ENCODE data around the gene MATN3.
A peak's percentile ranks its signal among the peaks of the same experiment; 100 is the strongest.
"Not testable (repeated sequence)": the region's sequence is repeated elsewhere in the genome, so short reads cannot be mapped to it uniquely, and the experiment has no call there.

MATN3 gene

DNA sequence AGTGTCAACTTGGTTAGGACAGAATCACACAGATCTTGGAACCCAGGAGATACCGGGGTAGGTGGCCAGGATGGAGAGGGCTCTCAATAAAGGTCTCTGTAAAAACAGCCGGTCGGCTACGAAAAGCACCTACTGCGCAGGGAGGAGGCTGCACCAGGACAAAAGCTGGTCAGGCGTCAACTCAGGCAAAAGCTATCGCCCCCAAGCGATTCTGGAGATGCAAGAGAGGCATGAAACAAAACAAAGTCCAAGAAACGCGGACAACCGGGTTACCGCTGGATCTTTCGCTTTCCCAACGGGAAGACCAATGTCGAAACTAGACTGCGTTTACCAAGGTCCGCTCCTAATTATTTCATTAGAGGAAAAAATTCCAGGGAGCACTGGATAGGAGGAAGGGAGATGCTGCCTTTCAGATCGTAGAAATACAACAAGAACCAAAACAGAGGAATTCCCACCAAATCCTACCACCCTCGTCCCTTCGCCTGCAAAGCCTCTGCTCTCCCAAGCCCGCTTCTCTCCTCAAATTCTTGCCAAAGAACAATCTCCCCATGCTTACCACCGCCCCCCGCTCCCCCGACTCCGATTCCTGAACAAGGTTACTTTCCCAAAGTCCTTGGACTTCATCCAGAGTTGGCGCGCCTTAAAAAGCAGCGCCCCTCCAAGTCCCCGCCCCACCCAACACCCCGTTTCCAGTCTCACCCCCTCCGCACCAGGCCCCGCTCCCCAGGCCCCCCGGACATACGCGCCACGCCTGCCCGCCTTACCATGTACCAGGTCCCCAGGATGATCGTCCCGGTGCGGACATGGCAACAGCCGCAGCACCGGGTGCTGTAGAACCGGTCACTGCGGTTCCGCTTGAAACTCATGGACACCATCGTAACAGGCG lies 38.4 kb upstream of the MATN3 start:
- Histone ChIP-seq H3K36me3 (ENCODE audit: control insufficient read depth in 2 of 2, insufficient read depth in 2 of 2, low read length in 2 of 2) (no peaks in the 10 kb centered on the region), H3K4me3 (ENCODE audit: low read length in 2 of 2) (peak overlapping the region; percentile 93 to 97), H3K9me3 (ENCODE audit: control insufficient read depth in 2 of 2, low read length in 2 of 2) (no peaks in the 10 kb centered on the region), H3K27me3 (ENCODE audit: control insufficient read depth in 1 of 2, insufficient read depth in 2 of 2, low read length in 2 of 2) (no peaks in the 10 kb centered on the region), H3K27ac (ENCODE audit: low read length) (peak overlapping the region; percentile 99), H3K4me1 (ENCODE audit: control insufficient read depth, insufficient read depth, low read length) (peaks cover 8% of the 10 kb centered on the region), H3K9ac (ENCODE audit: low read length in 2 of 2) (peak overlapping the region; percentile 98 to 99)

DNA sequence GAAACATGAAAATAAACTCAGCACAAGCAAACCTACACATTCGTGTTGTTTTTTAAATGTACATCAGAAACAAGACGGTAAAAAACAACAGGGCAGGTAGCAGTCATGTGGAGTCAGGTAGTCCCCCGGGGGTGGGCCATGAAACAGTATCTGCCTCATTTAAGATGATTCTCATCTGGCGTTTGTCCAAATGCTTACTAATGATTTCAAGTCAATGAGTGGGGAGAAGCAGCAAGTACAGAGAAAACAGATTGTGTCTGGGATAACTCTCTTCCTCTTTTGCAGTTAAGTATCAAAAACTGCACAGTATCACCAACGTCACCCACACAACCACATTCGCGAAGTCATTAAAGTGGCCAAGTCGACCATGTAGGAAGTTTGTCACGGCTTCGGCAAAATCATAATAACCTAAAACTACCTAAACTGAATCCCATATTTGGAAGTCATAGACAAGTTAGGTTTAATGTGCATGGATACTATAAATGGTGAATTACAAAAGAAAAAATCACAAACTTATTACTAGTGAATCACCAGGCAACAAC lies 37.7 kb upstream of the MATN3 start:
- H3K9me3 ChIP-seq (ENCODE audit: control insufficient read depth in 2 of 2, low read length in 2 of 2) = no peaks in the 10 kb centered on the region
- peak overlapping the region; percentile 93 to 97 for H3K4me3 ChIP-seq (ENCODE audit: low read length in 2 of 2)
- peaks cover 8% of the 10 kb centered on the region for H3K4me1 ChIP-seq (ENCODE audit: control insufficient read depth, insufficient read depth, low read length)
- no peaks in the 10 kb centered on the region for H3K27me3 ChIP-seq (ENCODE audit: control insufficient read depth in 1 of 2, insufficient read depth in 2 of 2, low read length in 2 of 2)
- H3K27ac ChIP-seq (ENCODE audit: low read length) = peak overlapping the region; percentile 99
- H3K36me3 ChIP-seq (ENCODE audit: control insufficient read depth in 2 of 2, insufficient read depth in 2 of 2, low read length in 2 of 2) = no peaks in the 10 kb centered on the region
- peak overlapping the region; percentile 98 to 99 for H3K9ac ChIP-seq (ENCODE audit: low read length in 2 of 2)

DNA sequence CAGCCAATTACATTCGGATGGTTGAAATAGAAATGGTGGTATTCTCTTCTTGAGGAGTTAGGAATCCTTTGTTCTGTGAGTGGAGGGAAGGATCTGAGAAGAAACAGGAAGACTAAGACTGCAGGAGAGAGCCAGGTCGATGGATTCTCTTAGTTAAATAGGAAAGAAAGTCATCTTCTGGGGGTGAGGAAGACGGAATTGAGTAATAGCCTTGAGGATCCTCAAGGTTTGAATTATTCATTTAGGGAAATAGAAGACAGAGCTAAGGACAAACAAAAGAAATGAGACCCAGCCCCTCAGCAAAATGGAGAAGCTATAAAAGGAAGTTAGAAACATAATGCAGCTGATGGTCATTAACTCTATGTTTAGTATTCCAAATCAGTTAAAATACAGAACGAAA lies 37.2 kb upstream of the MATN3 start:
- H3K9ac ChIP-seq (ENCODE audit: low read length in 2 of 2) = peak overlapping the region; percentile 98 to 99
- H3K9me3 ChIP-seq (ENCODE audit: control insufficient read depth in 2 of 2, low read length in 2 of 2) = no peaks in the 10 kb centered on the region
- no peaks in the 10 kb centered on the region for H3K27me3 ChIP-seq (ENCODE audit: control insufficient read depth in 1 of 2, insufficient read depth in 2 of 2, low read length in 2 of 2)
- no peaks in the 10 kb centered on the region for H3K36me3 ChIP-seq (ENCODE audit: control insufficient read depth in 2 of 2, insufficient read depth in 2 of 2, low read length in 2 of 2)
- H3K4me1 ChIP-seq (ENCODE audit: control insufficient read depth, insufficient read depth, low read length) = peaks cover 8% of the 10 kb centered on the region
- H3K4me3 ChIP-seq (ENCODE audit: low read length in 2 of 2) = peak overlapping the region; percentile 93 to 97
- peak overlapping the region; percentile 99 for H3K27ac ChIP-seq (ENCODE audit: low read length)

DNA sequence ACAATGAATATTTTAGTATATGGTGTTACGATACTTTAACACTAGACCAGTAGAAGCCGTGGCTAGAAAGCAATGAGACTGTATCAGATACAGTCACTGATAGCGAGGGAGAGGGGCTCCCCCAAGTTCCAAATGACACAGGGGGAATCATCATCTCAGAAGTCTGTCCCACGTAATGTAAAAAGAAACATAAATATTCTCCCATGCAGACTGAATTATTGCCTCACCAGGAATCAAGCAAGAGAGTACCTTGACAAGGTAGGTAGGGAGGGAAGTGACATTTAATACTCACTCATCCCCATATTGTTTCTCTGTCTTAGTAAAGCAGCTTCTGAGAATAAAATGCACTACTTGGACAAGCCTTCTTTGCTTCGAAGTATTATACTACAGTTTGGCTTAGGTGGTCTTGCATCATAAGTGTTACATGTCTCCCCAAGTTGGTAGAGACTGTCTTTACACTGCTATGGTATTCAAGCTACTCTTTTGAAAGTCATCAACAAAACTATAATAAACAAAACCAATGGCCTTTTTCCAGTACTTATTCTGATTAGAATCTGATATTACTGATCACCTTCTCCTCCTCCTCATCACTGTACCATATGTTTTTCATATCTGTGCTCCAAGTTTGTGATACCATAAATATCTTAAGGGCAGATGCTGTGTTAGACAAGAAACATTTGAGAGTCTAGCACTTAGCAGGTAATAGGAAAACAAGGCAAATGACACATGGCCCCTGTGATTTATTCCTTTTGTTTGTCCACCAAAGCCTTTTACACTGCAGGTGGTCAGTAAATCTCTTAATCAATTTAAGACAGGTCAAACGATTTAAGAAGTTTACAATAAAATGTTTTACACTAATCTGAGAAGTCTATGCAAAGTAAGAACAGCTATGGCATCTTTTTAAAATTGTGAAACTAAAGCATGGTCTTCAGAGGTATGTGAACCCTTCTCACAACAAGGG lies 36.3 kb upstream of the MATN3 start:
- peaks cover 0 to under 1% of the 10 kb centered on the region in 2 donors for H3K36me3 ChIP-seq (ENCODE audit: control insufficient read depth in 2 of 2, insufficient read depth in 2 of 2, low read length in 2 of 2)
- peak overlapping the region; percentile 93 to 97 for H3K4me3 ChIP-seq (ENCODE audit: low read length in 2 of 2)
- H3K4me1 ChIP-seq (ENCODE audit: control insufficient read depth, insufficient read depth, low read length) = peaks cover 8% of the 10 kb centered on the region
- no peaks in the 10 kb centered on the region for H3K9me3 ChIP-seq (ENCODE audit: control insufficient read depth in 2 of 2, low read length in 2 of 2)
- no peak overlapping the region for H3K27ac ChIP-seq (ENCODE audit: low read length)
- peak overlapping the region in 1 of 2 donors; percentile 99 for H3K9ac ChIP-seq (ENCODE audit: low read length in 2 of 2)
- no peaks in the 10 kb centered on the region for H3K27me3 ChIP-seq (ENCODE audit: control insufficient read depth in 1 of 2, insufficient read depth in 2 of 2, low read length in 2 of 2)

DNA sequence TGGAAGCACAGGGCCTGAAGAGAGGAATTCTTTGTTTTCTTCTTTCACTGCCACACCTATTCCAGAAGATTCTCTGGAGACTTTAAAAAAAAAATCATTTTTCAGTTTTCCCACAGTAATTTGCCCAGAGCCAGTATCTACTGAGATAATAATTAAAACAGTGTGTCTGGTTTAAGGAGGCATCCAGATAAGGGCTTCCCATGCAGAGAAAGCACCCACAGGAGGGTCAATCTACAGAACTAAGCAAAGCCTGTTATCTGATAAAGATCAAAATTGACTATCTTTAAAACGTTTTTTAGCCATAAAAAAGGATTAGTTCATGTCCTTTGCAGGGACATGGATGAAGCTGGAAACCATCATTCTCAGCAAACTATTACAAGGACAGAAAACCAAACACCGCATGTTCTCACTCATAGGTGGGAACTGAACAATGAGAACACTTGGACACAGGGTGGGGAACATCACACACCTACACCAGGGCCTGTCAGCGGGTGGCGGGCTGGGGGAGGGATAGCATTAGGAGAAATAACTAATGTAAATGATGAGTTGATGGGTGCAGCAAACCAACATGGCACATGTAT lies 33.3 kb upstream of the MATN3 start:
- H3K27ac ChIP-seq (ENCODE audit: low read length); H3K27me3 ChIP-seq (ENCODE audit: control insufficient read depth in 1 of 2, insufficient read depth in 2 of 2, low read length in 2 of 2); H3K9ac ChIP-seq (ENCODE audit: low read length in 2 of 2); H3K36me3 ChIP-seq (ENCODE audit: control insufficient read depth in 2 of 2, insufficient read depth in 2 of 2, low read length in 2 of 2); H3K9me3 ChIP-seq (ENCODE audit: control insufficient read depth in 2 of 2, low read length in 2 of 2); H3K4me3 ChIP-seq (ENCODE audit: low read length in 2 of 2); H3K4me1 ChIP-seq (ENCODE audit: control insufficient read depth, insufficient read depth, low read length): not testable (repeated sequence)

DNA sequence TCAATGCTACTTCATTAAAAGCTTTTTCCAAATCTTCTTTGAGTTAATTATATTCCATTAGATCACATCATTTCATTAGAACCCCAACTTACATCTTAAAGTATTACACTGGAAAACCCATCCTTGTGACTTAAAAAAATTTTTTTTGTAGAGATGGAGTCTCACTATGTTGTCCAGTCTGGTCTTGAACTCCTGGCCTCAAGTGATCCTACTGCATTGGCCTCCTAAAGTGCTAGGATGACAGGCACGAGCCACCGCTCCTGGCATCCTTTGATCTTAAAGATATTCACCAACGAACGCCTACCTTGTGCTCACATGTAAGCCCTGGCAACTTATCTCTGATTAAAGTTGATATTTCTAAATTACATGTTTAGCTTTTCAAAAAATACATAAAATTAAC lies 32.3 kb upstream of the MATN3 start:
- Histone ChIP-seq H3K36me3 (ENCODE audit: control insufficient read depth in 2 of 2, insufficient read depth in 2 of 2, low read length in 2 of 2) (peaks cover 7 to 14% of the 10 kb centered on the region in 2 donors), H3K4me1 (ENCODE audit: control insufficient read depth, insufficient read depth, low read length) (peaks cover 3% of the 10 kb centered on the region)

DNA sequence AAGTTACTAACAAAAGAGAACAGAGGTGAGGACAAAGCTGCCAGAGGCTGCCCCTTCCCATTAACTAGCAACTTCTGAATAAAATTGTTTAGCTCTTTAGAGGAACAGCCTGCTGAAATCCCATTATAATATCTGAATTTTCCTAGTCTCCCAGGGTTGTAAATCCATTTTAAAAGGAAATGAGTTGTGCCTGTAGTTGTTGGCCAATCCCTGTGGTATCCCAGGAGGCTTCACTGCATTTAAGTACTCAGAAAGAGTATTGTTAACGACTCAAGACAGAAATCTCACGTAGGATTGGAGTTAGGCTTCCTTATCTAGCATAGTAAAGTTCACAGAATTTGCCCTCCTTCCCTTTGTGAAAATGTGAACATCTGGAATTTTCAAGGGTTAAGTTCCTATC lies 30.1 kb upstream of the MATN3 start:
- Histone ChIP-seq H3K9ac (ENCODE audit: low read length in 2 of 2) (no peak overlapping the region), H3K4me3 (ENCODE audit: low read length in 2 of 2) (no peak overlapping the region), H3K36me3 (ENCODE audit: control insufficient read depth in 2 of 2, insufficient read depth in 2 of 2, low read length in 2 of 2) (peaks cover 15 to 25% of the 10 kb centered on the region in 2 donors), H3K27me3 (ENCODE audit: control insufficient read depth in 1 of 2, insufficient read depth in 2 of 2, low read length in 2 of 2) (no peaks in the 10 kb centered on the region), H3K9me3 (ENCODE audit: control insufficient read depth in 2 of 2, low read length in 2 of 2) (no peaks in the 10 kb centered on the region), H3K4me1 (ENCODE audit: control insufficient read depth, insufficient read depth, low read length) (no peaks in the 10 kb centered on the region), H3K27ac (ENCODE audit: low read length) (no peak overlapping the region)

More for the DNA sequence above, 32.3 kb upstream of the MATN3 start:
- Histone ChIP-seq H3K27ac (ENCODE audit: low read length) (no peak overlapping the region), H3K27me3 (ENCODE audit: control insufficient read depth in 1 of 2, insufficient read depth in 2 of 2, low read length in 2 of 2) (no peaks in the 10 kb centered on the region), H3K9me3 (ENCODE audit: control insufficient read depth in 2 of 2, low read length in 2 of 2) (no peaks in the 10 kb centered on the region), H3K9ac (ENCODE audit: low read length in 2 of 2) (no peak overlapping the region), H3K4me3 (ENCODE audit: low read length in 2 of 2) (no peak overlapping the region)

DNA sequence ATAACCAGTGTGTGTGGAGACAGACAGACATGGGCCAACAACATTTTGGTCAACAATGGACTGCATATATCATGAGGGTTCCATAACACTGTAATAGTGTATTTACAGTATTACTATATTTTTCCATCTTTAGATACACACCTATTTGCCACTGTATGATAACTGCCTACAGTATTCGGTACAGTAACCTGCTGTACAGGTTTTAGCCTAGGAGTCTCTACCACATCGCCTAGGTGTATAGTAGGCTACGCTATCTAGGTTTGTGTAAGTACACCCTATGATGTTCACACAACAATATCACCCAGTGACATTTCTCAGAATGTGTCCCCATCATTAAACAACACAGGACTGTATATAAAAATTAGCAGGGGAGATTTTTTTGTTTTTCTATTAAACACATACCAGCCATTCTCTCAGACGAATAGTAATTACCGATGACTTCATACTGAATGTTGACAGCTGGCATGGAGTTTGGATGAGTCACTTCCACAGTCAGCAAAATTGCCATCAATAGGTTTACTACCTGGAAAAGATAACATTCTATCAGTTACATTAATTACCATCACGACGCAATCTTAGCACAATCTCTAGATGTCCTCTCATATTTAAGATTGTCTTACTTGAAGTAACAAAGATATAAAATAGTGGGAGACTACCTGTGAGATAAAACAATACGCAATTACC lies 28.2 kb upstream of the MATN3 start:
- no peak overlapping the region for H3K27ac ChIP-seq (ENCODE audit: low read length)
- H3K4me1 ChIP-seq (ENCODE audit: control insufficient read depth, insufficient read depth, low read length) = no peaks in the 10 kb centered on the region
- no peak overlapping the region for H3K4me3 ChIP-seq (ENCODE audit: low read length in 2 of 2)
- peaks cover 27 to 34% of the 10 kb centered on the region in 2 donors for H3K36me3 ChIP-seq (ENCODE audit: control insufficient read depth in 2 of 2, insufficient read depth in 2 of 2, low read length in 2 of 2)
- no peaks in the 10 kb centered on the region for H3K9me3 ChIP-seq (ENCODE audit: control insufficient read depth in 2 of 2, low read length in 2 of 2)
- no peak overlapping the region for H3K9ac ChIP-seq (ENCODE audit: low read length in 2 of 2)
- no peaks in the 10 kb centered on the region for H3K27me3 ChIP-seq (ENCODE audit: control insufficient read depth in 1 of 2, insufficient read depth in 2 of 2, low read length in 2 of 2)

DNA sequence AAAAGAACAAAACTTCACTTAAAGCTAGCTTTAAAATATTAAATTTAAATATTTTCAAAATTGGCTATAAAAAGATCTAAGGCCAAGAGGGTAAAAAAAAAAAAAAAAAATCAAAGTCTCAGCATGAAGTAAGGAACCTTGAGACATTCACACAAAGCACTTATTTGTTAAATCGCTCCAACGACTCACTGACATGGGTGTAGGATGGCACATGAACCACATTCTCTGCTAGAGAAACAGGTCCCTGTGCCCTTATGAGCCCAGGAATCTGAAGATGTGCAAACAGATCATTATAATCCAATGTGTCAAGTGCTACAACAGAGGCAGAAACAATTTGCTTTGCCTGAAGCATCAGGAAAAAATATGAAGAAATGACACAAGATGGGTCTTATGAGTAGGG lies 25.2 kb upstream of the MATN3 start:
- H3K27ac ChIP-seq (ENCODE audit: low read length) = no peak overlapping the region
- H3K36me3 ChIP-seq (ENCODE audit: control insufficient read depth in 2 of 2, insufficient read depth in 2 of 2, low read length in 2 of 2) = peaks cover 45 to 53% of the 10 kb centered on the region in 2 donors
- no peak overlapping the region for H3K4me3 ChIP-seq (ENCODE audit: low read length in 2 of 2)
- no peaks in the 10 kb centered on the region for H3K9me3 ChIP-seq (ENCODE audit: control insufficient read depth in 2 of 2, low read length in 2 of 2)
- no peak overlapping the region for H3K9ac ChIP-seq (ENCODE audit: low read length in 2 of 2)
- H3K27me3 ChIP-seq (ENCODE audit: control insufficient read depth in 1 of 2, insufficient read depth in 2 of 2, low read length in 2 of 2) = no peaks in the 10 kb centered on the region
- peaks cover 9% of the 10 kb centered on the region for H3K4me1 ChIP-seq (ENCODE audit: control insufficient read depth, insufficient read depth, low read length)

Data from stomach smooth muscle (tissue), 2 donors.